Tibial nerve (tissue), 4 donors: Measurements from ENCODE around the gene MN1. TPM values are rescaled to one million over a fixed set of nuclear protein-coding genes. Genes with fewer than 3 reads are reported as not detected.

Experiments
- DNase-seq, 2 donors: peaks; one replicate each; pipeline ENCODE4 v3.0.0-alpha.2; 2019; ENCODE audit warnings: low spot score in 2 of 2
- H3K27ac ChIP-seq, 4 donors: fragments of 200-600 bp; sonication (generic) in 3 of 4; one replicate each; pipeline ENCODE4 v1.5.1; 2017 to 2019; ENCODE audit warnings: mild to moderate bottlenecking in 1 of 4
- H3K27me3 ChIP-seq, 2 donors: fragments of 200-600 bp; sonication (generic) in 1 of 2; one replicate each; pipeline versions ENCODE4 v1.5.1 to v1.6.0; 2017 to 2019
- H3K36me3 ChIP-seq, 3 donors: fragments of 200-600 bp; sonication (generic); one replicate each; pipeline ENCODE4 v1.5.1; 2018 to 2019
- H3K4me1 ChIP-seq, 4 donors: fragments of 200-600 bp; sonication (generic) in 3 of 4; one replicate each; pipeline ENCODE4 v1.5.1; 2017 to 2019
- H3K4me3 ChIP-seq, 4 donors: fragments of 200-600 bp; sonication (generic) in 3 of 4; one replicate each; pipeline ENCODE4 v1.5.1; 2017 to 2019; ENCODE audit warnings: mild to moderate bottlenecking in 1 of 4, moderate library complexity in 1 of 4
- H3K9me3 ChIP-seq, 4 donors: fragments of 200-600 bp; sonication (generic) in 3 of 4; one replicate each; pipeline ENCODE4 v1.5.1; 2017 to 2019
- CTCF ChIP-seq, 5 experiments: fragments of 200-600 bp in 3 of 5; fragments of 450-650 bp in 2 of 5; sonication (generic) in 3 of 5; IDR thresholded peaks; one replicate each; pipeline ENCODE4 v1.5.1; 2016 to 2019; ENCODE audit warnings: antibody characterized with exemption in 5 of 5, mild to moderate bottlenecking in 3 of 5, moderate library complexity in 2 of 5
- EP300 ChIP-seq, 2 donors: sonication (generic); formaldehyde crosslinking; IDR thresholded peaks; one replicate each; pipeline ENCODE4 v1.6.1; 2017; ENCODE audit warnings: antibody characterized with exemption in 2 of 2, mild to moderate bottlenecking in 1 of 2
- POLR2A ChIP-seq, 2 donors: fragments of 450-650 bp; IDR thresholded peaks; one replicate each; pipeline ENCODE4 v1.6.1; 2017; ENCODE audit warnings: antibody characterized with exemption in 2 of 2, mild to moderate bottlenecking in 2 of 2, moderate library complexity in 2 of 2
- whole genome bisulfite sequencing, 2 donors: methylation state at CpG; one replicate each; pipeline ENCODE4 v1.1.5; 2018; 5-methylcytosine and 5-hydroxymethylcytosine counted together
- total RNA-seq, 4 donors: library from RNA; depleted of rRNA; stranded (reverse); fragments of >200 nt; gene quantifications; one replicate each; pipeline ENCODE4 v1.1.0, GENCODE V29; 2016

MN1 gene
- total RNA-seq, 4 donors from 2014 or later = 3.9 to 8.2 (median 6.0) TPM

- H3K36me3 ChIP-seq = no peaks in the 10 kb centered on the region
- no peak overlapping the region for H3K27ac ChIP-seq
- peaks cover 0 to 30% (median 3%) of the 10 kb centered on the region in 4 donors for H3K9me3 ChIP-seq
- TF ChIP-seq CTCF (IDR thresholded peaks at IDR 0.05) = no peak
- no peak for TF ChIP-seq EP300 (IDR thresholded peaks at IDR 0.05)
- TF ChIP-seq POLR2A (IDR thresholded peaks at IDR 0.05) = no peak
- no peaks in the 10 kb centered on the region for H3K27me3 ChIP-seq
- H3K4me1 ChIP-seq = no peaks in the 10 kb centered on the region
- WGBS, 2 donors = 53 to 59% methylated on average over 5 of the region's 5 CpGs
- no peak overlapping the region for H3K4me3 ChIP-seq
- DNase-seq = no peak
Observed at GRCh38 chr22:27698813-27699212, 102.7 kb downstream of the MN1 start.

Other genes starting within 250 kb of the MN1 start
- gene PITPNB, start 117.5 kb upstream of the MN1 start, total RNA-seq = 10 to 100 TPM; 37.5 to 53.7 (median 40.2) TPM